ENCODE results near the gene NUDT2.
"Not testable (repeated sequence)": the region's sequence is repeated elsewhere in the genome, so short reads cannot be mapped to it uniquely, and the experiment has no call there.

The NUDT2 gene

DNA sequence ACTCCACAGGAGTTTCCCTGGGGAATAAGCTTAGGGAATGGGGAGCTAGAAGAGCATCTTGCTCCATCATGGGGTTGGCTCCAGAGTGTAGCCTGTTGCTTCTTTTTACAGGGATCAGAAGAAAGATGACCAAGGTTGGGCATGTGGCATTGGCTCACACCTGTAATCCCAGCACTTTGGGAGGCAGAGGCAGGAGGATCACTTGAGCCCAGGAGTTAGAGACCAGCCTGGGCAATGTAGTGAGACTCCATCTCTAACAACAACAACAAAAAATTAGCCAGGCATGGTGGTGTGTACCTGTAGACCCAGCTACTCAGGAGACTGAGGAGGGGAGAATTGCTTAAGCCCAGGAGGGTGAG is 18.4 kb downstream of the NUDT2 start:
- Mint-ChIP-seq H3K9me3 (ENCODE audit: low read depth) (no peaks in the 10 kb centered on the region), H3K36me3 (peaks cover 9% of the 10 kb centered on the region), H3K4me3 (no peak overlapping the region), H3K27ac (no peak overlapping the region), H3K4me1 (ENCODE audit: low read depth) (no peaks in the 10 kb centered on the region), H3K27me3 (no peaks in the 10 kb centered on the region)

DNA sequence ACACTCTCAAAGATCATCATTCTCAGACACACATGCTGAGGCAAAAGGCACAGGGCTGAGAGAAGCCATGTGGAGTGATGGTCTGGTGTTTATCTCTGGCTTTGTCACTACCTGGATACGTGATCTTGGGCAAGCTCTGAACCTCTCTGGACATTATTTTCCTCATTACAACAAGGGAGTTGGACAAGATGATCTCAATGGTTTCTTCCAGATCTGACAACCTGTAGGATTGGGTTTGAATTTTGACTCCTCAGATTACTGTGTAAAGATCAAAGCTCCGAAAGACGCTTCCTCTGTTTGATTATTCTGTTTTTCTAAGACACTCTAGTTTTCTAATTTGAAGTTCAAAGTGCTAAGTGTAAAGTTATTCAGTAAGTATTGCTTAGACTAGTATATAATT is 20.0 kb downstream of the NUDT2 start:
- no peak overlapping the region for H3K4me3 Mint-ChIP-seq
- no peaks in the 10 kb centered on the region for H3K4me1 Mint-ChIP-seq (ENCODE audit: low read depth)
- H3K9me3 Mint-ChIP-seq (ENCODE audit: low read depth), result no peaks in the 10 kb centered on the region
- peaks cover 9% of the 10 kb centered on the region for H3K36me3 Mint-ChIP-seq
- no peaks in the 10 kb centered on the region for H3K27me3 Mint-ChIP-seq
- no peak overlapping the region for H3K27ac Mint-ChIP-seq

DNA sequence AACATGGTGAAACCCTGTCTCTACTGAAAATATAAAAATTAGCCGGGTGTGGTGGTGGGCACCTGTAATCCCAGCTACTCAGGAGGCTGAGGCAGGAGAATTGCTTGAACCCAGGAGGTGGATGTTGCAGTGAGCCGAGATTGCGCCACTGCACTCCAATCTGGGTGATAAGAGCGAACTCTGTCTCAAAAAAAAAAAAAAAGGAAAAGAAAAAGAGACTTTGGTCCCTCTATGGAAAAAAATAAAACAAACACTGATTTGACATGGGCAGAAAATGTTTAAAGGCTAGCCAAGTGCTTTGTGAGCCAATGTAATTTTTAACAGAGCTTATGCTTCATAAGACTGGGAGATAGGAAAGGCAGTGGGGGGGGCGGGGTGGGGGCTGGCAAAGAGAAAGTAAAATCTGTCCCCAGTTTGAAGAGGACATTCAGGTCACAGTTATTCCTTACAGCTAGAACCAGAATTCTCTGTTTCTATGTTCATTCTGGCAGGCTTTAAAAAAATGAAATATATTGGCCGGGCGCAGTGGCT is 22.8 kb downstream of the NUDT2 start:
- H3K9me3 Mint-ChIP-seq (ENCODE audit: low read depth); H3K4me1 Mint-ChIP-seq (ENCODE audit: low read depth); H3K4me3 Mint-ChIP-seq; H3K27me3 Mint-ChIP-seq; H3K27ac Mint-ChIP-seq: not testable (repeated sequence)
- H3K36me3 Mint-ChIP-seq, result peaks cover 20% of the 10 kb centered on the region

DNA sequence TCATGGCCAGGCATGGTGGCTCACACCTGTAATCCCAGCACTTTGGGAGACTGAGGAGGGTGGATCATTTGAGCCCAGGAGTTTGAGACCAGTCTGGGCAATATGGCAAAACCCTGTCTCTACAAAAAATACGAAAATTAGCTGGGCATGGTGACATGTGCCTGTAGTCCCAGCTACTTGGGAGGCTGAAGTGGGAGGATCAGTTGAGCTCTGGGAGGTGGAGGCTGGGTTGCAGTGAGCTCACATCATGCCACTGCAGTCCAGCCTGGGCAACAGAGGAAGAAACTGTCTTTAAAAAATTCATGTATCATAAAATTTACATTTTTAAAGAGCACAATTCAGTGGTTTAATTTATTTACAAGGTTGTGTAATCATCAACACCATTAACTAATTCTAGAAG is 23.6 kb downstream of the NUDT2 start:
- not testable (repeated sequence) for H3K27ac Mint-ChIP-seq; H3K27me3 Mint-ChIP-seq; H3K9me3 Mint-ChIP-seq (ENCODE audit: low read depth); H3K4me1 Mint-ChIP-seq (ENCODE audit: low read depth); H3K4me3 Mint-ChIP-seq
- peaks cover 21% of the 10 kb centered on the region for H3K36me3 Mint-ChIP-seq

DNA sequence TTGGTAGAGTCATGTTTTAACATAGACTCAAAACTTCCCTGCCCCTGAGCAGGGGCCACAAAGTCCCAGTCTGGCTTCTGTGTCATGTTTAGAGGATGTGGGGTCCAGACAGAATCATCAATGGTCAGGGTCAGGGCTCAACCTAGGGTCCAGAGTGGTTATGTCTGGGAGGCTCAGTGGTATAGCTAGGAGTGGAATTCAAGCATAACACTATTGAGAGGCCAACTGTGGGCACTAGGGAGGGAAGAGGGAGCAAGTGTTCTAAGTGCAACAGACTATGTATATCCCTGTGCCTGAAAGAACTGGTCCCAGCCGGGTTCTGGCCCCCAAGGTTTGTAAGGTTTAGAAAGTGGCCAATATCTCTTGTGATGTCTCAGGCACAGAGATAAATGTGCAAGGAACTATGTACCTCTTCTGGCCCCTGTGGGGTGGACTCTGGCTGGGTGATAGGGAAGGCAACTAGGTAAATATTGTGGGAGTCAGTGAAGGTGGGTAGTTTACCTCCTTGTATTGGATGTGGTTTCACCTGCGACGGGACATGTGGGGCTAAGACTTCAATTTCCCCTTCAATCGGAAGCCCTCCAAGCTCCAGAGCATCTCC is 33.3 kb downstream of the NUDT2 start:
- no peak overlapping the region for H3K27ac Mint-ChIP-seq
- no peaks in the 10 kb centered on the region for H3K9me3 Mint-ChIP-seq (ENCODE audit: low read depth)
- no peaks in the 10 kb centered on the region for H3K27me3 Mint-ChIP-seq

DNA sequence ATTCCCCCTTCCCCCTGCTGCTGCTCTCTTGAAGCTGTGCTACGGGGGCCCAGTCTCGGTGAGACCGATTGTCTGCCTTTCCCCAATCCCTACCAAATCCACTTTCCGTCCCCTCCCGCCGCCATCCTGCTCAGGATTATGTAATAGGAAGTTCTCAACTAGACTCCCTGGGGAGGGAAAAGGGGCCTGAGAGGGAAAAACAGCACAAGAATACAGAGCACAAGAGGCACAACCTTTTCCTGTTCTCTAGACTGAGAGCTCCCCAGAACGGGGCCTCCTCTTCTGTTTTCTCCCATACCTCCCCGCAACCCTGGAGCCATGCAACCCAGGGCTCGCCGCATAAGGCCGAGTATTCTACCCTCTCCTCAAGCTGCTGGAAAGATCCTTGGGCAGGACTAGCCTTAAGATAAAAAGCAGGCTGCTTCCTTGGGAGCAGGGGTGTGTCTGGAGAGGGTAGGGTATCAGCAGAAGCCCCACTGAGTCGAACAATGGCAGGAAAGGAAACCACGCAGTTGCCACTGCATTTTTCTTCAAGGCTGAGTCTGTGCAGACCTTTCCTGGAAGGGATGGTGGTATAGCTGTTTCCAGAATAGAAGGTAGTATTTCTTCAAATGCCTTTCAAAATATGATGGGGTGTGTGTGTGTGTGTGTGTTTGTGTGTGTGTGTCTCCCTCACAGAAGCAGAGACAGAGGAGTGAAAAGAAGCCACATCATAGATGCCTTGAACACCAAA is 34.4 kb downstream of the NUDT2 start:
- H3K4me1 Mint-ChIP-seq (ENCODE audit: low read depth), result peaks cover 15% of the 10 kb centered on the region
- H3K27ac Mint-ChIP-seq, result peak overlapping the region; percentile 4
- no peaks in the 10 kb centered on the region for H3K9me3 Mint-ChIP-seq (ENCODE audit: low read depth)
- H3K4me3 Mint-ChIP-seq, result no peak overlapping the region
- peaks cover 11% of the 10 kb centered on the region for H3K36me3 Mint-ChIP-seq
- H3K27me3 Mint-ChIP-seq, result no peaks in the 10 kb centered on the region

More for the DNA sequence above, 33.3 kb downstream of the NUDT2 start:
- H3K36me3 Mint-ChIP-seq, result peaks cover 8% of the 10 kb centered on the region
- peaks cover 15% of the 10 kb centered on the region for H3K4me1 Mint-ChIP-seq (ENCODE audit: low read depth)
- H3K4me3 Mint-ChIP-seq, result no peak overlapping the region

DNA sequence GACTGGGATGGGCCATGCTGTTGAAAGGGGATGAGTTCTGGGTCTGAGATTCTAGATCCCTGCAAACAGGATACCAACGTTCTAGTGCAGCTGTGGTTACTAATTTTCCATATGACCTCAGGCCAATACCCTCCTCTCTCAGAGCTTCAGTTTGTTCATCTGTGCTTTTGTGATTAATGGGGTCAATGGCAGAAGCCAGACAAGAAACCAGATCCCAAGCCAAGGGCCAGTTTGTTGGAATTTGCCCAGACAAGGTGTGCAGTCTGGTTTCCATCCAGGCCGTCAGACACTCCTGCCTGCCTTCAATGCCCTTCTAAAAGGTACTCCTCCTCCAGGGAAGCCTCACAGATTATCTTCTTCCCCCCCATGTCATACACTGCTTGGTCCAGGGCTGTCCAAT is 35.9 kb downstream of the NUDT2 start:
- Mint-ChIP-seq H3K27me3 (no peaks in the 10 kb centered on the region), H3K27ac (no peak overlapping the region), H3K4me1 (ENCODE audit: low read depth) (peaks cover 15% of the 10 kb centered on the region), H3K36me3 (peaks cover 9% of the 10 kb centered on the region), H3K9me3 (ENCODE audit: low read depth) (no peaks in the 10 kb centered on the region), H3K4me3 (no peak overlapping the region)

GRCh38 chr9:34366365-34366764 is 37.0 kb downstream of the NUDT2 start:
- H3K9me3 Mint-ChIP-seq (ENCODE audit: low read depth), result no peaks in the 10 kb centered on the region
- no peak overlapping the region for H3K4me3 Mint-ChIP-seq

GRCh38 chr9:34367751-34368410 is 38.5 kb downstream of the NUDT2 start:
- not testable (repeated sequence) for H3K9me3 Mint-ChIP-seq (ENCODE audit: low read depth); H3K27ac Mint-ChIP-seq; H3K27me3 Mint-ChIP-seq; H3K36me3 Mint-ChIP-seq; H3K4me3 Mint-ChIP-seq
- peaks cover 13% of the 10 kb centered on the region for H3K4me1 Mint-ChIP-seq (ENCODE audit: low read depth)

More at GRCh38 chr9:34366365-34366764, 37.0 kb downstream of the NUDT2 start:
- H3K4me1 Mint-ChIP-seq (ENCODE audit: low read depth), result peaks cover 15% of the 10 kb centered on the region
- no peak overlapping the region for H3K27ac Mint-ChIP-seq
- no peaks in the 10 kb centered on the region for H3K27me3 Mint-ChIP-seq
- peaks cover 7% of the 10 kb centered on the region for H3K36me3 Mint-ChIP-seq

GRCh38 chr9:34368796-34369195 is 39.4 kb downstream of the NUDT2 start:
- not testable (repeated sequence) for H3K27ac Mint-ChIP-seq; H3K4me1 Mint-ChIP-seq (ENCODE audit: low read depth); H3K9me3 Mint-ChIP-seq (ENCODE audit: low read depth); H3K4me3 Mint-ChIP-seq; H3K27me3 Mint-ChIP-seq; H3K36me3 Mint-ChIP-seq

DNA sequence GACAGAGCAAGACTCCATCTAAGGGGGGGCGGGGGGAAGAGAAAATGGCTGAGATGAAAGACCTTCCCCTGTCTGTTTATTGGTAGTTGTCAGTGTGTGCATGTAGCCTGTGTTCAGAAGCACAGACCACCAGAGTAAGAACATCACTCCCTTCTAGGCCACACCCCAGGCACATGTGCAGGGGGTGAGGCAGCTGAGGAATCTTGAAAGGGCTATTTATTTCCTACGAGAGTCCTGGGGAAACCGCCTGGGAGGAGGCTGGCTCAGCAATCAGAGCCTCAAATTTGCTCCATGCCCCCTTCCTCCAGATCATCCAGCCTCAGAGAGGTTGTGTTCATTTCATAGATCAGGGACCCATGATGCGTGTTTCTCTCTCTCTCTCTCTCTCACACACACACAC is 40.3 kb downstream of the NUDT2 start:
- H3K4me1 Mint-ChIP-seq (ENCODE audit: low read depth), result no peaks in the 10 kb centered on the region

GRCh38 chr9:34370335-34370969 is 41.1 kb downstream of the NUDT2 start:
- no peaks in the 10 kb centered on the region for H3K9me3 Mint-ChIP-seq (ENCODE audit: low read depth)
- H3K27ac Mint-ChIP-seq, result no peak overlapping the region
- H3K4me1 Mint-ChIP-seq (ENCODE audit: low read depth), result peaks cover 2% of the 10 kb centered on the region
- H3K36me3 Mint-ChIP-seq, result peaks cover 7% of the 10 kb centered on the region
- H3K4me3 Mint-ChIP-seq, result no peak overlapping the region
- H3K27me3 Mint-ChIP-seq, result no peaks in the 10 kb centered on the region

More for the DNA sequence above, 40.3 kb downstream of the NUDT2 start:
- H3K4me3 Mint-ChIP-seq, result no peak overlapping the region
- no peaks in the 10 kb centered on the region for H3K27me3 Mint-ChIP-seq
- H3K27ac Mint-ChIP-seq, result no peak overlapping the region
- peaks cover 7% of the 10 kb centered on the region for H3K36me3 Mint-ChIP-seq
- H3K9me3 Mint-ChIP-seq (ENCODE audit: low read depth), result no peaks in the 10 kb centered on the region

GRCh38 chr9:34370970-34371880 is 41.9 kb downstream of the NUDT2 start:
- Mint-ChIP-seq H3K27me3 (no peaks in the 10 kb centered on the region), H3K4me1 (ENCODE audit: low read depth) (peaks cover 10% of the 10 kb centered on the region), H3K4me3 (no peak overlapping the region), H3K27ac (no peak overlapping the region), H3K36me3 (peaks cover 7% of the 10 kb centered on the region), H3K9me3 (ENCODE audit: low read depth) (no peaks in the 10 kb centered on the region)

DNA sequence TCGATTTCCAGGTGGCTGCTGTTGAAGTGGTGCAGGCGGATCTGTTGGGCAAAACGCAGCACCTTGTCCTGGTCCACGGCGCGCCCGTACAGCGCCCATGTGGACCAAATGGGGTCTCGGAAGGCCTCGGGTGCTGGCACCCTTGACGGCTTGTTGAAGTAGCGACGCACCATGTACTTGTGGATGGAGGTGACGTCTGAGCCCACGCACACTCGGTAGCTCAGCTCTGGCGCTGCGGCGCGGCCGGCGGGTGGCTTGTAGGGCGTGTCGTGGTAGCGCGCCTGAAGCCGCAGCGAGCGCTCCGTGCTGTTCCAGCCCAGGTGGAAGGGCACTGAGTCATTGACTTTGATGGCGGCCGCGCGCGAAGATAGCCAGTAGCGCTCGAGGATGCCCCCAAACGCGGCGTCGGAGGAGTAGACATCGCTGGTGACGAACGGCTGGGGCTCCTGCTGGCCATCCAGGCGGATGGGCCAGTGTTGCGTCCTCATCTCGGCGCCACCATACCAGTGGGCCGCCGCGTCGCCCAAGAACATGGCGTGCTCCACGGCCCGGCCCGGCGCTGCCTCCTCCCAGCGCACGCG is 42.6 kb downstream of the NUDT2 start:
- Mint-ChIP-seq H3K36me3 (peaks cover 7% of the 10 kb centered on the region), H3K4me3 (no peak overlapping the region), H3K4me1 (ENCODE audit: low read depth) (peaks cover 13% of the 10 kb centered on the region), H3K27ac (no peak overlapping the region), H3K9me3 (ENCODE audit: low read depth) (no peaks in the 10 kb centered on the region), H3K27me3 (no peaks in the 10 kb centered on the region)

Data from activated naive CD8-positive, alpha-beta T cell (primary cell).